ENCODE measurements around the gene TMUB1. TPM values are rescaled to one million over a fixed set of nuclear protein-coding genes. Genes with fewer than 3 reads are reported as not detected.

The TMUB1 gene
- total RNA-seq, 2 experiments from 2014 or later = 75.7 to 78.3 TPM

GRCh38 chr7:151124899-151125399 is 41.7 kb upstream of the TMUB1 start:
- POLR2A ChIA-PET = no interaction called here
- Mint-ChIP-seq H3K4me1 (peaks cover 2% of the 10 kb centered on the region), H3K4me3 (no peak overlapping the region), H3K27ac (no peak overlapping the region), H3K9me3 (no peaks in the 10 kb centered on the region), H3K27me3 (no peaks in the 10 kb centered on the region), H3K36me3 (no peaks in the 10 kb centered on the region)
- ATAC-seq (ENCODE audit: low read depth) (no peak), DNase-seq (no peak)

- no peak overlapping the region for H3K4me3 Mint-ChIP-seq
- H3K4me1 Mint-ChIP-seq = peaks cover 1% of the 10 kb centered on the region
- no peaks in the 10 kb centered on the region for H3K27me3 Mint-ChIP-seq
- POLR2A ChIA-PET = no interaction called here
- H3K9me3 Mint-ChIP-seq = no peaks in the 10 kb centered on the region
- no peaks in the 10 kb centered on the region for H3K36me3 Mint-ChIP-seq
- DNase-seq (no peak), ATAC-seq (ENCODE audit: low read depth) (no peak)
- H3K27ac Mint-ChIP-seq = no peak overlapping the region
These were observed 41.2 kb upstream of the TMUB1 start for GRCh38 chr7:151124481-151124880.

GRCh38 chr7:151123822-151124464 is 40.6 kb upstream of the TMUB1 start:
- no peaks in the 10 kb centered on the region for H3K36me3 Mint-ChIP-seq
- H3K27ac Mint-ChIP-seq = no peak overlapping the region
- no peaks in the 10 kb centered on the region for H3K9me3 Mint-ChIP-seq
- no peaks in the 10 kb centered on the region for H3K27me3 Mint-ChIP-seq
- no peak overlapping the region for H3K4me3 Mint-ChIP-seq
- POLR2A ChIA-PET = no interaction called here
- peaks cover 1% of the 10 kb centered on the region for H3K4me1 Mint-ChIP-seq
- DNase-seq (peak; percentile 82), ATAC-seq (ENCODE audit: low read depth) (peak; percentile 90)

DNA sequence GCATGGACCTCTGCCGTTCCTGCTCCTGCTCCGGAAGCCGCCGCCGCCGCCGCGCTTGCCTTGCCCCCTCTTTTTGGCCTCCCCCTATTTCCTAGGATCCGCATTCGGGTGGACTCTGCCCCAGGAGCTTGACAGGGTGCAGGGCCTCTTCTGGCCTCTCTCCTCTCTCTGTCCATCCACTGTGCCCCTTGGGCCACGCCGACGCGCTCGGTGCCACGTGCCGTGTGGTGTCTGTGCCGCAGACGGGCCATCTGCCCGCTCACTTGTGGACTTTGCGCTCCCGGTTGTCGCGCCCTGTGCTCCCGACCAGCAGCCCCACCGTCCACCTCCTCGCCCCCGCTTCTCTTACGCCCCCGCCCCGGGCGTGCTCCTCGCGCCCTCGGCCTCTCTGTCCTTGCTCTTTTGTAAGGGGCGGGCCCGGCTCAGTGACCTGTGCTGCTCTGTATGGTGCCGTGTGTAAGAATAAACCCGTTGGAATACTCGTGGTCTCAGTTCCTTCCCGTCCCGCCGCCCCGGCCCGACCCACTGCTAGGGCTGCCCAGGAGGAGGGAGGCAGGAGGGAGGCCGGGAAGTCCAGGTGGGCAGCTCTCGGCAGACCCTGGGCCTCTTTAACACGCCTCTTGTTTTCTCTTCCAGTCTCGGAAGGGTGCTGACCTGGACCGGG is 40.0 kb upstream of the TMUB1 start:
- POLR2A ChIA-PET = no interaction called here
- Mint-ChIP-seq H3K27me3 (no peaks in the 10 kb centered on the region), H3K27ac (no peak overlapping the region), H3K4me3 (no peak overlapping the region), H3K4me1 (peaks cover 1% of the 10 kb centered on the region), H3K36me3 (no peaks in the 10 kb centered on the region), H3K9me3 (no peaks in the 10 kb centered on the region)
- ATAC-seq (ENCODE audit: low read depth) = no peak
- no peak for DNase-seq

- Mint-ChIP-seq H3K27ac (no peak overlapping the region), H3K9me3 (no peaks in the 10 kb centered on the region), H3K4me1 (peaks cover 1% of the 10 kb centered on the region), H3K27me3 (no peaks in the 10 kb centered on the region), H3K36me3 (no peaks in the 10 kb centered on the region), H3K4me3 (no peak overlapping the region)
- no peak for DNase-seq
- no peak for ATAC-seq (ENCODE audit: low read depth)
- POLR2A ChIA-PET = no interaction called here
These were observed 39.5 kb upstream of the TMUB1 start for GRCh38 chr7:151122796-151123157.

GRCh38 chr7:151122276-151122675 is 39.0 kb upstream of the TMUB1 start:
- POLR2A ChIA-PET = no interaction called here
- Mint-ChIP-seq H3K9me3 (no peaks in the 10 kb centered on the region), H3K36me3 (no peaks in the 10 kb centered on the region), H3K4me3 (no peak overlapping the region), H3K27me3 (no peaks in the 10 kb centered on the region), H3K4me1 (peaks cover 4% of the 10 kb centered on the region), H3K27ac (no peak overlapping the region)
- no peak for ATAC-seq (ENCODE audit: low read depth)
- DNase-seq = no peak

DNA sequence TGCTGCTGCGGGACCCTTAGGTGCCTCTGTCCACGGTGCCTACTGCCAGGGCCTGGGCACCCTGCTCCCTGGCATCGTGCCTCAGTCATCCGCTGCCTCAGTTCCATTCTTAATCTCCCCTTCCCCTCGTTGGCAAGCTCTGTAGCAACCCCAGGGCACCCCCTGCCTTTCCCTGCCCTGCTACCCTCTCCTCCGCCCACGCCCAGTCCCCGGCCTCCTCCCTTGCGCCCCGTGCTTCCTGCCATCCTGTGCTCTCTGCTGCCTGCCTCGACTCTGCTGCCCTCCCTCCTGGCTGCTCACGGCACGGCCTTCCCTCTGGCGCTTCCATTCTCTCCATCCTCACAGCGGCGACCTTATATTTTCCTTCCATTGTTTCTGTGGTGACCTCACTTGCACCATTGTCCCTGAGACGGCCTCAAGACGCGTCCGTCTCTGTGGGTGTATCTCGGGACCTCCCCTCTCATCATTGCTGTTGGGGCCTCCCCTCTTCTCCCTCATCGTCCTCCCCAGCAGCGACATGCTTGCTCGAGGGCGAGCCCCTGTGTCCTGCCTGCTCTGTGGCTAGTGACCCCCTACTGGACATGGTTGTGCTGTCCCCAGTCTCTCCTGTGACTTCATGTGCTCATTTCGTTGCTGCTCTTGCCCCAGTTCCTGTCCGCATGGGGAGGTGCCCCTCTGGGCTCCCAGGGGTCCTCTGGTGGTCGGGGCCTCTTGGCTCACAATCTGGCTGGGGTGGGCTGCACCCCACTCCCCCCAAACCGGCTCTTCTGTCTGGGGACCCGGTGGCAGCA is 38.3 kb upstream of the TMUB1 start:
- POLR2A ChIA-PET = no interaction called here
- Mint-ChIP-seq H3K4me1 (peaks cover 4% of the 10 kb centered on the region), H3K27ac (no peak overlapping the region), H3K9me3 (no peaks in the 10 kb centered on the region), H3K4me3 (no peak overlapping the region), H3K36me3 (no peaks in the 10 kb centered on the region), H3K27me3 (no peaks in the 10 kb centered on the region)
- DNase-seq = no peak
- no peak for ATAC-seq (ENCODE audit: low read depth)

- Mint-ChIP-seq H3K27me3 (peaks cover 1% of the 10 kb centered on the region), H3K27ac (no peak overlapping the region), H3K36me3 (no peaks in the 10 kb centered on the region), H3K9me3 (no peaks in the 10 kb centered on the region), H3K4me1 (peaks cover 4% of the 10 kb centered on the region), H3K4me3 (no peak overlapping the region)
- DNase-seq (no peak), ATAC-seq (ENCODE audit: low read depth) (no peak)
- POLR2A ChIA-PET = no interaction called here
These were observed 37.6 kb upstream of the TMUB1 start for GRCh38 chr7:151120896-151121295.

DNA sequence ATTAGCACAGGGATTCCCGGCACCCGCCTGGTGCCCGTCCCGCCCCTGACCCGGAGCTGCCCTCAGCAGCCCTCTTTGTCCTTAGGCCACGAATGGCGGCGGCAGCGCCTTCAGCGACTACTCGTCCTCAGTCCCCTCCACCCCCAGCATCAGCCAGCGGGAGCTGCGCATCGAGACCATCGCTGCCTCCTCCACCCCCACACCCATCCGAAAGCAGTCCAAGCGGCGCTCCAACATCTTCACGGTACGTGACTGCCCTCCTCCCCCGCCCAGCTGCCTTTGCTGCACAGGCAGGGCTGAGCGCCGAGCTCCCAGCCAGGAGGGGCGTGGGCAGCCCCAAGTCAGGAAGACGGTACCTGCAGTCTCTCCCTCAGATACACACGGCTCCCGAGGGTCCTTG is 36.6 kb upstream of the TMUB1 start:
- H3K9me3 Mint-ChIP-seq = no peaks in the 10 kb centered on the region
- POLR2A ChIA-PET = no interaction called here
- DNase-seq (no peak), ATAC-seq (ENCODE audit: low read depth) (no peak)
- H3K27me3 Mint-ChIP-seq = peaks cover 2% of the 10 kb centered on the region
- H3K4me3 Mint-ChIP-seq = no peak overlapping the region
- H3K4me1 Mint-ChIP-seq = peaks cover 4% of the 10 kb centered on the region
- no peaks in the 10 kb centered on the region for H3K36me3 Mint-ChIP-seq
- H3K27ac Mint-ChIP-seq = no peak overlapping the region

GRCh38 chr7:151119055-151119415 is 35.7 kb upstream of the TMUB1 start:
- H3K4me1 Mint-ChIP-seq = peaks cover 4% of the 10 kb centered on the region
- POLR2A ChIA-PET = no interaction called here
- H3K27me3 Mint-ChIP-seq = peaks cover 2% of the 10 kb centered on the region
- H3K27ac Mint-ChIP-seq = no peak overlapping the region
- DNase-seq (no peak), ATAC-seq (ENCODE audit: low read depth) (no peak)
- no peak overlapping the region for H3K4me3 Mint-ChIP-seq
- no peaks in the 10 kb centered on the region for H3K9me3 Mint-ChIP-seq
- H3K36me3 Mint-ChIP-seq = no peaks in the 10 kb centered on the region

DNA sequence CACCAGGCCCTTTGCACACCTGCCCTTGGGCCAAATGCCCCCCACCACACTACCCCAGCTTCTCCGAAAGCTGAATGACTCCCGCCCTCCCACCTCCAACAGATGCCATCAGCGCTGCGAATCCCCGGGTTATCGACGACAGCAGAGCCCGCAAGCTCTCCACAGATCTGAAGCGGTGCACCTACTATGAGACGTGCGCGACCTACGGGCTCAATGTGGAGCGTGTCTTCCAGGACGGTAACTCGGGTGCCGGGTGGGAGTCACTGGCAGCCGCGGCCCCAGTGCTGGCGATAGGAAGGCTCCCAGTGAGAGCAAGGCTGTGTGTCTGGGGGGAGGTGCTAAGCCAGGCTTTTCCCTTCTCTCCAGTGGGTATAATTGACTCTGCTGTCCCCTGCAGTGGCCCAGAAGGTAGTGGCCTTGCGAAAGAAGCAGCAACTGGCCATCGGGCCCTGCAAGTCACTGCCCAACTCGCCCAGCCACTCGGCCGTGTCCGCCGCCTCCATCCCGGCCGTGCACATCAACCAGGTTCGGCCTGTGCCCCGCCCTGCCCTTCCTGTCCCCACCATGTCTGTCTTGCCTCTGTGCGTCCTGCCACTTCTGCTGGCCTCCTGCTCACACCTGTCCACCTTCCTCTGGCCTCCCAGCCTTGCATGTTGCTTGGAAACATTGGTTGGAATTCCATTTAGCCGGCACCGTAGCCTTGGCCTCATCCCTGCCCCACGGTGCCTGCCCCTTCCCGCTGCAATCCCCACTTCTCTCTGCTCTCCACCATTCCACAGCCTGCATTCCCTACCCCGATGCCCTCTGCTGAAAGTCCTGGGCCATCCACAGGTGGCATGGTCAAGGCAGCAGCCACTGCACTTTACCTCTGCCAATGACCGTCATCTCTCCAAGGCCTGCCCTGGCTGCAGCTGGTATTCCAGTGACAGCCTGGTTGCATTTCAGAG is 35.1 kb upstream of the TMUB1 start:
- no peak for DNase-seq
- ATAC-seq (ENCODE audit: low read depth) = no peak
- H3K27ac Mint-ChIP-seq = no peak overlapping the region
- no peaks in the 10 kb centered on the region for H3K9me3 Mint-ChIP-seq
- POLR2A ChIA-PET = no interaction called here
- peaks cover 3% of the 10 kb centered on the region for H3K27me3 Mint-ChIP-seq
- H3K4me3 Mint-ChIP-seq = no peak overlapping the region
- peaks cover 4% of the 10 kb centered on the region for H3K4me1 Mint-ChIP-seq
- no peaks in the 10 kb centered on the region for H3K36me3 Mint-ChIP-seq

GRCh38 chr7:151117565-151117964 is 34.3 kb upstream of the TMUB1 start:
- peak overlapping the region; percentile 64 for H3K27ac Mint-ChIP-seq
- peak; percentile 26 for ATAC-seq (ENCODE audit: low read depth)
- no peak for DNase-seq
- peaks cover 4% of the 10 kb centered on the region for H3K4me1 Mint-ChIP-seq
- H3K27me3 Mint-ChIP-seq = peaks cover 6% of the 10 kb centered on the region
- H3K4me3 Mint-ChIP-seq = peak overlapping the region; percentile 58
- POLR2A ChIA-PET = no interaction called here
- no peaks in the 10 kb centered on the region for H3K9me3 Mint-ChIP-seq
- H3K36me3 Mint-ChIP-seq = no peaks in the 10 kb centered on the region
